Astrocyte of the hippocampus (primary cell): ENCODE data around the gene BPIFB3.
A peak's percentile ranks its signal among the peaks of the same experiment; 100 is the strongest.
"Not testable (repeated sequence)": the region's sequence is repeated elsewhere in the genome, so short reads cannot be mapped to it uniquely, and the experiment has no call there.

Experiments used
- DNase-seq: peaks from one replicate; pipeline ENCODE4 v3.0.0; 2011; ENCODE audit warnings: low read depth, low spot score

Gene BPIFB3

DNA sequence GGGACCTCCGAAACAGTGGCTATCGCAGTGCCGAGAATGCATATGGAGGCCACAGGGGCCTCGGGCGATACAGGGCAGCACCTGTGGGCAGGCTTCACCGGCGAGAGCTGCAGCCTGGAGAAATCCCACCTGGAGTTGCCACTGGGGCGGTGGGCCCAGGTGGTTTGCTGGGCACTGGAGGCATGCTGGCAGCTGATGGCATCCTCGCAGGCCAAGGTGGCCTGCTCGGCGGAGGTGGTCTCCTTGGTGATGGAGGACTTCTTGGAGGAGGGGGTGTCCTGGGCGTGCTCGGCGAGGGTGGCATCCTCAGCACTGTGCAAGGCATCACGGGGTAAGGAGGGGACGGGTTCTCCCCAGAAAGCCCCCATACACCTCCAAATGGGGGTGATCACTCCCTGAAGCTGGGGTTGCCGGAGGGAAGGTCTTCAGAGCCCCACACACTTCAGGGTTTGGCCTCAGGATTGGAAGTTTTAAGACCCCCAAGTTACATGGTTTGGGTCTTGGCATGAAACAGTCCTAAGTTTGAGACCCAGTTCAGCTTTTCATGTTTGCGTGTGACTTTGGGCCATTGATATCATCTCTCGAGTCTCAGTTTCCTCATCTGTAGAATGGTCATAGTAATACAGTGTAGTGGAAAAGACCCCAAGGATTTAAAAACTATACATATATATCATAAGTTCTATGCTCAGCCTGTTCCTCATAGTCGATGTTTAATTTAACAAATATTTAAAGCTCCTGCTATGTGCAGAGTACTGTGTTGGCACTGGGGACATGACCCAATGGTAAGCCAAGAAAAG is 30.0 kb downstream of the BPIFB3 start:
- no peak for DNase-seq

DNA sequence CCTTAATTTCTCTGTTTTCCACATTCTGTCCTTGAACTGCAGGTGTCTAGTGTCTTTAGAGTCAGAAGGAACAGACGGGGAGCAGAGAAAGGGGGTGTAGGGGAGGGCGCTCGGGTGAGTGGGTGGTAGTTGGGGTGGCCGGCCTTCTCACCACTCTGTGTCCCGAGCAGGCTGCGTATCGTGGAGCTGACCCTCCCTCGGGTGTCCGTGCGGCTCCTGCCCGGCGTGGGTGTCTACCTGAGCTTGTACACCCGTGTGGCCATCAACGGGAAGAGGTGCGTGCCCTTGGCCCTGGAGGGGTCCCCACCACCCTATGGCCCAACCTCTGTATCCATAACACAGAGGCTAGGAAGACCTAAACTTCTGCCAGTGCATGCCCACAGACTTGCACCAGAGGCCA is 31.0 kb downstream of the BPIFB3 start:
- no peak for DNase-seq

DNA sequence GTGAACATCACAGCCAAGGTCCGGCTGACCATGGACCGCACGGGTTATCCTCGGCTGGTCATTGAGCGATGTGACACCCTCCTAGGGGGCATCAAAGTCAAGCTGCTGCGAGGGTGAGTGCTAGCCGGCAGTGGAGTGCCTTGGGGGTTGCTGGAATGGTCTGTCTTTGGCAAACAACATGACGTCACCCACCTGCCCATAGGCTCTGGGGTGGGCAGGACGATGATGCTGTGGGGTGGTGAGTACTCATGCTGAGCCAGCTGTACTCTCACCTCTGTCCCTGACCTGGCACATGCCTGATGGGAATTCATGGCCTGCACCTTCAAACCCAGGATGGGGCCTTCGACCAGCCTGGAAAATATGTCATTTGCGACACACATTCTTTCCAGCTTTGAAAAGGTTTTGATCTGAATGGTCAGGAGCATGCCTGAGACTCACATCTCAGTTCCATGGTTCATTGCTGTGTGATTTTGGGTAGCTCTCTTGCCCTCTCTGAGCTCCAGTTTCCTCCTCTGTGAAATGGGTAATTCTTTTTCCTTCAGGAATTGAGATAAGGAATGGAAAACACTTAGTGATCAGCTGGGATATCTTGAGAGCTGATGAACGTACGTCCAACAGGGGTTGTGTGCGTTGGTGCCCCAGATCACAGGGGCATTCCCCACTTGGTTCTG is 32.5 kb downstream of the BPIFB3 start:
- DNase-seq: no peak

DNA sequence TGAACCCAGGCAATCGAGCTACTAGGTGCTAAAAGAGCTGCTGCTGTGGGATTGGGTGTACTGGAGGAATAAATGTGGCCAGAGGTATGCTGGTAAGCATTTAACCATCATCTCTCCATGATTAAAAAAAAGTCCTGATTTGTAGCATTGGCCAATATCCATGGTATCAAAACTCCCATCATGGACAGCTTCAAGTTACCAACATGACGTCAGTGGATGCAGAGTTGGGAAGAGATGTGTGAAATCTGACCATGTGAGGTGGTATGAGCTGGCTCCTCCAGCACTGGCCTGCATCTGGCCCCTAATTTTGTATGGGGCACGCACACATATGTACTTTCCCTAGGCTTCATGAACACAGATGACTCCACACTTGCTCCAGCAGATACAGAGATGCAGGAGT is 37.4 kb downstream of the BPIFB3 start:
- DNase-seq: no peak

DNA sequence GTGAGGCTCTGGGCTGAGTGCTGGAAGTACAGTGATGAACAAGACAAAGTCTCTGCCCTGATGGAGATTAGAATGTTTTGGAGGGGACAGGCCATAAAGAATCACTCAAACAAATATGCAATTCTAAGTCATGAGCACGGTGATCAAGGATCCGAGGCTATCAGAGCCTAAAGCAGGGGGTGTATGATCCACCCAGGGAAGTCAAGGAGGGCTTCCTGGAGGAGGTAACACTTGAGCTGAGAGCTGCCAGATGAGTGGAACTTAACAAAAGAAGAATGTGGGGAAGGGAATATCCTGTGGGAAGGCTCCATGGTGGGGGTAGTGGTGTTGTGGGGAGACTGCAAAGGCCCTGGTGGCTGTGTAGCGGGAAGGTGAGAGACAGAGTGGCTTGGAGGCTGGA is 38.0 kb downstream of the BPIFB3 start:
- no peak for DNase-seq

DNA sequence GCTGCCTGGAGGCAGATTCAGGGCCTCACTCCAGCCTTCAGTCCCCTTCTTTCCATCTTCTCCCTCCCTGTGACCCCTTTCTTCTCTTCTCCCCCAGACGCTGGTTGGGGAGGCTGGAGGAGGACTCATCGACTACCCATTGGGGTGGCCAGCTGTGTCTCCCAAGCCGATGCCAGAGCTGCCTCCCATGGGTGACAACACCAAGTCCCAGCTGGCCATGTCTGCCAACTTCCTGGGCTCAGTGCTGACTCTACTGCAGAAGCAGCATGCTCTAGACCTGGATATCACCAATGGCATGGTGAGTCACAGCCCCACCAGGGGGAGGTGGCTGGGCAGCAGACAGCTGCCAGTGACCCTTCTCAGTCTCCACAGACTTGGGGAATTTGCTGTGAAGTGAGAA is 38.7 kb downstream of the BPIFB3 start:
- no peak for DNase-seq

DNA sequence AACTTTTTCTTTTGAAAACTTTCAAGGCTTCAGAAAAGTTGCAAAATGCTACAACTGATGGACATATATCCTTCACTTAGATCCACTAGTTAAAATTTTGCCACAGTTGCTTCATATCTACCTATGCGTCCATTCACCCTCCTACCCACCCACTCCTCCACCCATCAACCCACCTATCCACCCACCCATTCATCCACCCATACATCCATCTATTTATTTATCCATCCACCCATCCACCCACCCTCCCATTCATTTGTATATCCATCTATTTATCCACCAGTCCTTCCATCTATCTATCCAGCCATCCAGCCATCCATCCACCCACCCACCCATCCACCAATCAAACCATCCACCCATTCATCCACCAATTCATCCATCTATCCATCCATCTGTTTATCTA is 39.4 kb downstream of the BPIFB3 start:
- no peak for DNase-seq

DNA sequence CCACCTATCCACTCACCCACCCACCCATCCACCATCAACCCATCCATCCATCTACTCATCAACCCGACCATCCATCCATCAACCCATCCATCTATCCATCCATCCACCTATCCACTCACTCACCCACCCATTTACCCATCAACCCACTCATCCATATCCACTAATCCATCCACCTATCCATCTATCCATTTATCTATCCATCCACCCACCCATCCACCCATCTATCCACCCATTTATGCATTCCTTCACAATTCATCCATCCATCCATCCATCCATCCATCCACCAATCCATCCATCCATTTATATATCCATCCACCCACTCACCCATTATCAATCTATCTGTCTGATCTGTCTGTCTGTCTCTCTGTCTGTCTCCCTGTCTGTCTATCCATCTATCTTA is 39.9 kb downstream of the BPIFB3 start:
- no peak for DNase-seq

DNA sequence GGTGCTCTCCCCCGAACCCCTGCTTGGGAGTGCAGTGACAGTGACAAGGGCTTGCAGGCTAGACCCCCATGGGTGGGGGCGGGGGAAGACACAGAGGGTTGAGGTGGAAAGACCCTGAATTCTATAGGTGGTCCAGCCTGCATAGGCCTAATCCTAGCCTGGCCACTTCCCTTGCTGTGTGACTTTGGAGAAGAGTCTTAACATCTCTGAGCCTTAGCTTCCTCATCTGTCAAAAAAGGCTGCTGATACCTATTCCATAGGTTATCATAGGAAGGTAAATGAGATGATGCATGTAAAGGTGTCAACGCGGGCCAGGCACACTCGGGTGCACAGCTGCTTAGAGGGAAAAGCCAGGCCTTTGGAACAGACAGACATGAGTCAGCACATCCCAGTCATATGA is 41.5 kb downstream of the BPIFB3 start:
- DNase-seq: no peak

DNA sequence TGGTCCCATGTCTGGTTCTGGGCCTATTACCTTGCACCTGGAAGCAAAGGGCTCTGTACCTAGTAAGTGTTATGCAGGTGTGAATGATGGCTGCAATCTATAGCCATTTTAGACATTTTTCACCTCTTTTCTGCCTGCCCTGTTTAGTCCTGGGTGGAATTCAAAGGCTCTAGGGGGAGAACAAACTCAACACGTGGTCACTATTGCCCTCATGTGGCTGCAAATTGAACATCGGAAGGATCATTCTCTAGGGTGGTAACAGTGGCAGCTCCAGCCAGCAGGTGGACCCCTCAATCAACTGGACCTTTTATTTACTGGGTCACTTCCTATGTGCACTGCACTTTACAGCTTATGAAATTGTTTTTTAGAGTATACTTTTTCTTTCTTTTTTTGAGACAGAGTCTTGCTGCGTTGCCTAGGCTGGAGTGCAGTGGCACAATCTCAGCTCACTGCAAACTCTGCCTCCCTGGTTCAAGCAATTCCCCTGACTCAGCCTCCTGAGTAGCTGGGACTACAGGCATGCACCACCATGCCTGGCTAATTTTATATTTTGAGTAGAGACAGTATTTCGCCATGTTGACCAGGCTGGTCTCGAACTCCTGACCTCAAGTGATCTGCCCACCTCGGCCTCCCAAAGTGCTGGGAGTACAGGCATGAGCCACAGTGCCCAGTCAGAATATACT is 42.3 kb downstream of the BPIFB3 start:
- DNase-seq: peak; percentile 75

DNA sequence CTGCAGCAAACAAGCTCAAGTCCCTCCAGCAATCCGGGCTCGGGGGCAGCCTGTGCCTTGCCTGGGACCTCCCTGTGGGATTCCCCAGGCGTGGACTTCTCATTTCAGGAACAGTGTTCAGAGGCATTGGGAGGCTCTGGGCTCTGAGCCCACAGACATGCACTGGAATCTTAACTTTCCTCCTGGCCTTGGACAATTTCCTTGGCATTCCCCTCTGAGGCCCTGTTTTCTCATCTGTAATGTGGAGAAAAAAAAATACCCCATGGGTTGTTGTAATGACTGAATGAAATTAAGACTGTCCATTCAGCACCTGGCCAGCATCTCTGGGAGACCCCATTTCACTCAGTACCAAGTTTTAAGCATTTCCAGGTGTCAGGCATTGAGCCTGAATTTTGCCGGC is 43.3 kb downstream of the BPIFB3 start:
- DNase-seq: peak; percentile 44

DNA sequence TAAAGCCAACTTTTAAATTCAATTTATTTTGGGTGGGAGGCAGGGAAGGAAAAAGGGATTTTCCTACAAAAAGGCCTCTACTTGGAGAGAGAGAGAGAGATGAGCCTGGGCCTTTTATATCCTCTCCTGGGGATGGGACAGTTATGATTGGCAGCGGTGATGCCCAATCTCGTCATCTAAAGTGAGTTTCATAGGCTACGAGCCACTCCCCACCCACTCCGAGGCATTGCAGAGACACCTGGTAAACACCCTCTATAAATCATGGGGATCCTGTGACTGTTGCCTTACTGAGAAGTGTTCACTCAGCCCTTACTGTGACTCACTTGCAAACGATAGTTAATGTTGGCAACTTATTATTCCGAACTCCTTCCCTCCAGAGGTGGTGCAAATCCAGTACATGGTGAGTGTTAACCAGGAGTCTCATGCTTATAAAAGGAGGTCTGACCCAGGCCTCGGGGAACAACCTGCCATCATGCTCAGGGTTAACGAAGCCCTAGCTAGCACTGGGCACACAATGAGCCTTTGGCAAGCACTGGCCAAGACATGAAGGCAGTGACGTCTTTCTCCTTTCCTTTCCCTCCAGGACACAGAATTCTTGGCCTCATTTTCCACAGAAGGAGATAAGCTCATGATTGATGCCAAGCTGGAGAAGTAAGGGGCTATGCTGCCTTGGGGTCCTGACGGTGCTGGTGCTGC is 46.3 kb downstream of the BPIFB3 start:
- DNase-seq: no peak

DNA sequence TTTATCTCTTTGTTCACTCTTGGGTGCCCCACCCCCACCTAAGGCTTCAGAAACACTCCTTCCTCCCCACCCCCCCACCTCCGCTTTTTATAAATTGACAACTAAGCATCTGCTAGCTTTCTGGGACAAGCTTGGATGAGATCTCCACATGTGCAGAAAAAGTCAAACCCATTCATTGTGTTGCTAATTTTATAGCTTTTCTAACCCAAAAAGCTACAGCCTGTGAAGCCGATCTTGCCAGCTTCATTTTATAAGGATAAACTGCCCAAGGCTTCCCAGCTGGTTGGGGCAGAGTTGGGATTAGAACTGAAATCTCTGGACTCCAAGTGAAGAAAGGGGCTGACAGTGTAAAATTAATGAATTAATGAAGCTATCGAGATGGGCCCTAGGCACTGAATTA is 49.9 kb downstream of the BPIFB3 start:
- DNase-seq: no peak

DNA sequence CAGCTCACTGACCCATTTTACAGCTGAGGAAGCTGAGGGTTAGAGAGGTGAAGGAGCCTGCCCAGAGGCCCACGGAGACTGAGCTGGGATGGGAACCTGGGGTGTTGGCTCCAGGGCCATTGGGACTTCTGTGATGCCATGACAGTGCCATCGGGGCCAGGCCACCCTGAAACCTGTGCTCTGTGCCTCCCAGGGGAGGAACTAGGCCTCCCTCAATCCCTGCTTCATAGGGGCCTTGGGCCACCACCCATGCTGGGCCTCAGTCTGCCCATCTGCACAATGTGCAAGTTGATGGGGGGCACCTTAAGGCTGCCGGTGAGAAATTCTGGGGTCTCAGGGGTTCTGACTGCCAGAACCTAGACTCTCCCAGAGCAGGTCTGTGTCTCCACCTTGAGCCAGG is 50.6 kb downstream of the BPIFB3 start:
- DNase-seq: no peak

DNA sequence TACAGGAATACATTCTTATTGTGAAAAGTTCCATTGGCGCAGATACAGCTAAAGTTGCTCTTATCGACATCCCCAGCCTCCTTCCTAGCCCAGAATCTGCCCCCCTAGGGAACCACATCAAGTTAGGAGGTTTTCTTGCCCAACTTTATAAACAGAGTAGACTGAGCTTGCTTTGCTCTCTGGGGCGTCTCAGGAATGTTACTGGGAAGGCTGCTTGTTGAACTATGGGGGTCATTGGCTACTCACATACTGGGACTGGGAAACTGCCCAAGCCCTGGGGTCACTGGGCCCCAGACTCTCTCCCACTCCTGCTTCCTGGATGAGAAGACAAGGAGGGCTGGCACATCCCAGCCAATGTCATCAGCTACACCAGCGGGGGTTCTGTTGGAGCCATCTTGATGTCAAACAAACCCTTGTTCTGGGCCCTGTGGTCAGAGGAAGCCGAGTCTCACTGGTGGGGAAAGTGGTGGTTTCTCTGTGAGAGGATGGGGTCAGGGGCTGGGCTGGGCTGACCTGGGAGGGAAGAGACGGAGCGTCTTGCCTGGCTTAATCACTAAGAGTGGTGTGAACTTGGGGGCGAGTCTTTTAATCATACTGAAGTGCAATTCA is 51.7 kb downstream of the BPIFB3 start:
- no peak for DNase-seq

DNA sequence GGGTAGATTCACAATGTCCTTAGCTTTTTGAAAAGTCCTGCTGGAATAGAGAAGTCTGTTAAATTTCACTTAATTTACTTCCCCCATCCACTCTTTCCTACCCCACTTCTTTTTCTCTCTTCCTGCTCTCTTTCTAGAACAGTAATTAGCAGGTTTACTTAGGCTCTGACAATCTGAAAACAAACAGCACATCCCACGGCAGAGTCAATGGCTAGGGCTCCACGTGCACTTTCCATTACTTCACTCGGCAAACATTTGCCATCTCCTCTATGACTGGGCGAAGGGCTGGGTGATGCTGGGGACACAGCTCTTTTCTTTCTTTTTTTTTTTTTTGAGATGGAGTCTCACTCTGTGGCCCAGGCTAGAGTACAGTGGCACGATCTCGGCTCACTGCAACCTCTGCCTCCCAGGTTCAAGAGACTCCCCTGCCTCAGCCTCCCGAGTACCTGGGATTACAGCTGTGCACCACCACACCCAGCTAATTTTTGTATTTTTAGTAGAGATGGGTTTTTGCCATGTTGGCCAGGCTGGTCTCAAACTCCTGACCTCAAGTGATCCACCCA is 52.4 kb downstream of the BPIFB3 start:
- DNase-seq: not testable (repeated sequence)

DNA sequence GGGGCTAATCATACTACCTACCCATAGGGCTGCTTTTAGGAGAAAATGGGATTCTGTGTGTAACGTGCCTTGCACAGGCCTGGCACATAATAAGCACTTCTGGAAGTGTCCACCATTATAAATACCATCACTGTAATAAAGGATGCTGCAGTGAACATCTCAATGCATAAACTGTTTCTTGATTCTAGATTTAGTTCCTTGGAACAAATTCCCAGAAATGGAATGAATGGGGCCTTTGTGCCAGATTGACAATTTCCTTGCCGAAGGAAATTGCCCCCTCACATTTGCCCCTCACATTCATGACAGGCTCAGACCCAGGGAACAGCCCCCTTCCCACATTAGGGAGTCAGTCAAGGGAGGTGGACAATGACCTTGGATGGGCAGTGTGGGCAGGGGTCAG is 55.0 kb downstream of the BPIFB3 start:
- DNase-seq: no peak

DNA sequence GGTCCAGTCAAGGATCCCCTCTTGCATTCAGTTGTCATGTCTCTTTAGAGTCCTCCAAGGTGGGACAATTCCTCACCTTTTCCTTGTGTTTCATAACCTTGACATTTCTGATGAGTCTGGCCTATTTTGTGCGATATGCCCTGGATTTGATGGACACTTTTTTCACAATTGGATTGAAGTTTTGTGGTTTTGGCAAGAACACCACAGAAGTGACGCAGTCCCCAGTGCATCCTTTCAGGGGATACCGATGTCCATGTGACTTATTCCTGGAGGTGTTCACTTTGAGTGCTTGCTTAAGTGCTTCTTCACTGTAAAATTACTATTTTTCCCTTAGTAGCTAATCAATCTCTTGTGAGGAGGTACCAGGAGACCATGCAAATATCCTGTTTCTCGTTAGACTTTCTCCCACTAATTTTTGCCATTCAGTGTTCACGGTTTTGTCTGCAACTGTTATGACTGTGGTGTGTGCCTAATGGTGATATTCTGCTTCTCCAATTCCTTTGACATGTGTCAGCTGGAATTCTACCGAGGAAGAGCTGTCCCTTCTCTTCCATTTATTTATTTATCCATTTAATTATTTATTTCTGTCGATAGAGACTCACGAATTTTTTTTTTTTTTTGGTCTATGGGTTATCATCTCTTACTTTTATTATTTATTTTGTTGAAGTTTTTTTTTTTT is 56.6 kb downstream of the BPIFB3 start:
- no peak for DNase-seq

DNA sequence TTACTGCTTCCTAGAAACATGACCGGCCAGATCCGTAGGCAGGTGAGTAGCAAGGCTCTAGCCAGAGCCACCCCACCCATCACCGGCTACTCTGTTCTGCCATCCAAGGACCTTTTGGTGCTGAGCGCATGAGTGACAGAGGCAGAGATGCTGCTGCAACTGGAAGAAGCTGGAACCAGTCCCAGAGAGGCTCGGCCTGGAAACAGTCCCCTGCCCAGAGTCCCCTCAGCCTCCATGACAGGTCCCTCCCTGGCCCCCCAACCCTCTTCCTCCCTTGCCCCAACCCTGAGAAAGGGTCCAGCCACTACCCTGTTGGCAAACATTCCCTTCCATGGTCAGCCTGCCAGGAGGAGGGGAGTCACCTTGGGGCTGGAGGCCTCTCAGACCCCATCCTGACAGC is 57.6 kb downstream of the BPIFB3 start:
- DNase-seq: no peak

DNA sequence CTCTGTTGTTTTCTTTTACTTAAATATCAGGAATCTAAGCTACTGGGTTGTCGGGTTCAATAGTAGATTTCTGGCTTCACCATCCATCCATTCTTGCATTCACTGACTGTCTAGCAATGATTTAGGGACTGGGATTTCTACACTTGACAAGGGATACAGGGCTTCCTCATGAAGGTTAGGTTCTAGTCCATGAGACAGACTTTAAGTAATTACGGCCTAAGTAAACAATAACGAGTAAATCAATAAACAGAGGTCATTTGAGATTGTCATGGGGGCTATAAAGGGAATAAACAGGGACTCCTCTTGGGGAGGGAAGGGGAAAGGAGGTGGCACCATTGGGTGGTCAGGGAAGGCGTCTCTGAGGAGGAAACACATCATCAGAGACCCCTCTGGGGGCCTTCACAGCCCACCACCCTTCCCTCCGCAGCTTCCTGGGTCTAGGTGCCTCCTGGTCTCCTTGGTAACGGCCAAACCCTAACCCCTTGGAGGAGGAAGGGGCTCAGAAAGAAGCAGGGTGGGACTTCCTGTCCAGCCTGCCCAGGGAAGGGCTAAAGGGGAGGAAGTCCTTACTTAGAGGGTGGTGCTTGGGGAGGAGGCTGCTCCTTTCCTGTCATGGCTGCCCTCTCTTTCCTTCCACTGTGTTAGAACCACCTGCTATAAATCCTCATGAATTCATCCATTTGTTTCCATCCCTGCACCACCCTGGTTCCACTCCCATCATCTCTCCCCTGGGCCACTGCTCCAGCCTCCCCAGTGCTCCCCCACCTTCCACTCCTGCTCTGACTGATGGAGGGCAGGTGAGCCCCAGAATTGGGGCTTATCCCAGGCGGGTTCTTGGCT is 59.1 kb downstream of the BPIFB3 start:
- DNase-seq: no peak
